ENCODE data around the gene MAN1C1. TPM values are rescaled to one million over a fixed set of nuclear protein-coding genes. Genes with fewer than 3 reads are reported as not detected.
A peak's percentile ranks its signal among the peaks of the same experiment; 100 is the strongest.

MAN1C1 gene
- total RNA-seq, 1 donor from 2014 or later = 39.4 TPM

DNA sequence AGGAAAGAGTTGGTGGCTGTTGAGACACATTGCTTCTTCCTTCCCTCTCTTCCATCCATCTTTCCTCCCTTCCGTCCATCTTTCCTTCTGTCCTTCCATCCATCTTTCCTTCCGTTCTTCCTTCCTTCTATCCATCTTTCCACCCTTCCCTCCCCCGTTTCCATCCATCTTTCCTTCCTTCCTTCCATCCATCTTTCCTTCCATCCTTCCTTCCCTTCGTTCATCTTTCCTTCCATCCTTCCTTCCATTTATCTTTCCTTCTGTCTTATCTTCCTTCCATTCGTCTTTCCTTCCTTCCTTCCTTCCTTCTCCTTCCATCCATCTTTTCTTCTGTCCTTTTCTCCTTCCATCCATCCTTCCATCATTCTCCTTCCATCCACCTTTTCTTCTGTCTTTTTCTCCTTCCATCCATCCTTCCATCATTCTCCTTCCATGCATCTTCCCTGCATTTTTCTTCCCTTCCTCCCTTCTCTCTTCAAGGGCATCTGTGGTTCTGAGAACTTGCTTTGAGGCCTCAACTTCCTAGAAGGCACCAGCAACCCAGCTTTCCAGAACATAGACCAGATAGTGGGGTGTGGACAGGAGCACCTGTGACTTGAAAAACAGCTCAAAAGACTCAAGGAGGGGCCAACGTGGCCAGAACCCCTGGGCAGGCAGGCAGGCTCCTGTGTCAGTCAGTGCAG lies 134.5 kb downstream of the MAN1C1 start:
- DNase-seq (ENCODE audit: low spot score) (no peak), ATAC-seq (no peak)

DNA sequence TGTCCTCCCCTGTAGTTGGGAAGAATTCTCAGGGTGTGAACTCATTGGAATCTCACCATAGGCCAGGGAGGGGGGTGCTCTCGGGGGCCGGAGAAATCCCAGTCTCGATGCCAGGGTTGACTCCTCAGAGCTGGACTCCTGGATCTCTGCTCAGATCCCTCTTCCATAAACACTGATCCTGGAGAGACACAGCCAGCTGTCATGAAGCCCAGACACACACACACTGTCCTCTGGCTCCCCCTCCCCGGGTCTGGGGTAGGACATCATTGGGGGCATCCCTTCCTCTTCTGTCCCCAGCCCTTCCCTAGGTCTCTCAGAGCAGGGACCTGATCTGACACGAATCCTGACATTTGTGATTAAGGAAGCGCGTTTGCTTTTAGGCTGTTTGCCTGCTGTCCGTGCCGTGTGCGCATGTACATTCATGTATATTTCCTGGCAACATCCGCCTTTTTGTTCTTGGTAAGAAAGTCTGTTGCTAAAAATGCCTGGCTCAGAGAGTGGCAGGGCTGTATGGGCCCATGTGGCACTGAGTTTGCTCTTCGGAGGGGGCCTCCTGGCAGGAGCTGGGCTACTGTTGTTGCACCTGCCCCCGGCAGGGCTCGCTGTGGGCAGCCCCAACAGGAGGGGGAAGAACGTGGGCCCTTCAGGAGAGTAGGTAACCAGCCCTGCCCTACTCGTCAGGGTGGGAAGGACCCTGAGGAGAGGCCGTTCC lies 138.0 kb downstream of the MAN1C1 start:
- no peak for ATAC-seq
- no peak for DNase-seq (ENCODE audit: low spot score)

DNA sequence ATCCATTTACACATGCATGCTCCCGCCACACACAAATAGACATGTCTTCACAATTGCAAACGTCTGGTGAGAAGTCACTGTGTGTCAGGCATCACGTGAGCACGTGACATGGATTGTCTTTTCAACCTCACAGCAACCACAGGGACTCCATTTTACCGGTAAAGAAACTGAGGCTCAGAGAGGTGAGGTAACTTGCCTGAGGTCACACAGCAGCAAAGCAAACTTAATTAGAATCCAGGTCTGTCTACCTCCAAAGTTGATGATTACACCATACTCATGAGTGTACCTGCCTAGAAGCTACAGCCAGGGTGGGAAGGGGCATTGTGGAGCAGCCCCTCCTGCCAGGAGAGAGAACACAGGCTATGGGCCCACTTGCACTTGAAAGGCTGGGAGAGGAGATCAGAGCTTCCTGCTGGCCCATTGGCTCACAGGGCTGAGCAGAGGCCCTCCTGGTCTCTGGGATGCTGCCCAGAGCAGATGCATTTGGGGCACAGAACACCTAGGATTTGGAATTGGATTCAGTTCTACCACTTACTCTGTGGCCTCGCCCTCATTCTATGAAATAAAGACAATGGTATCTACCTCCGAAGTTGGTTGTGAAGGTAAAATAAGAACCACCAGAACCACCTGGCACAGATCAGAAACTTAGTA lies 139.0 kb downstream of the MAN1C1 start:
- DNase-seq (ENCODE audit: low spot score) (no peak), ATAC-seq (no peak)

DNA sequence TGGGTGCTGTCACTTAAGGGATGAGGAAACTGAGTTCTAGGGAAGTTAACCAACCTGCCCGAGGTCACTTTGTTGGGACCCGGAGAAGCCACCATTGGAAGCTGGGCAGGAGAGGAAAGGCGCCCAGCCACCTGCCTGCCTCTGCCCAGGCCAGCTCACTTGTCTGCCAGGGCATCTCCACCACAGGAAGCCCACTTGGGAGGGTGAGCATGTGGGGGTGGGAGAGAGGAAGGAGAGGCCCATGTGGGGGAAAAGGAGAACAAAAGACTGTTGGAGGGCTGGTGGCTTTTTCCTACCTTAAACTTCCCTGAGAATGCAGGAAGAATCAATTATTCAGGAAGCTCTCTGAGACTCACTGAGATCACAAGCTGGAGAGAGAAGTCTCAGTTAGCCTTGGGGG lies 139.6 kb downstream of the MAN1C1 start:
- ATAC-seq (no peak), DNase-seq (ENCODE audit: low spot score) (no peak)

DNA sequence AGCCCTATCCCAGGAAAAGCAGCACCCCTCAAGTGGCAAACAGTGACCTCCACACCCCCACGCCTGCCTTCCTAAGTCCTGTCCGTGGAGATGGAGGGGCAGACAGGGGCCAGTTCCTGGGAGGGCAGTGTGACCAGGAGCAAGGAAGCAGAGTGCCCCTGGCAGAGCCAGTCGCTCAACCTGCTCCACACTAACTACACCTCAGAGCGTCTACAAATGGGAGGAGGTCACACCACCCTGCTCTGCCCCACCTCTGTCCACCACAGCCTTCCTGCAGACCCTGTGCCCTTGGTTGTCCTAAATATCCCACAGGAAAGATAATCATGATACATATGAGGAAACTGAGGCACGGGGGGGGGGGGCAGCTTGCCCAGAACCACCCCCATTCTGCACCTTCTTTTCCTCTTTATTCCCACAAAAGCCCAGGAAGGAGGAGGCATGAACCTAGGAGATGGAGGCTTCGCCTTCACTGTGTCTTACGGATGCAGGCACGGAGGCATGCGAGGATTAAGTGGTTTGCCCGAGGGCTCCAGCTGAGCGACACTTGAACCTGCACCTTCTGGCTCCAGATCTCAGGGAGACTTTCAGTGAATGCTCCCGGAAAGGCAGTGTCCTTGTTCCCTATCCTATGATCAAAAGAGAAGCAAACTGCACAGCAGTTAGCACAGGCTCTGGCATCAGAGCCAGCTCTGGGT lies 140.7 kb downstream of the MAN1C1 start:
- no peak for DNase-seq (ENCODE audit: low spot score)
- ATAC-seq = no peak

DNA sequence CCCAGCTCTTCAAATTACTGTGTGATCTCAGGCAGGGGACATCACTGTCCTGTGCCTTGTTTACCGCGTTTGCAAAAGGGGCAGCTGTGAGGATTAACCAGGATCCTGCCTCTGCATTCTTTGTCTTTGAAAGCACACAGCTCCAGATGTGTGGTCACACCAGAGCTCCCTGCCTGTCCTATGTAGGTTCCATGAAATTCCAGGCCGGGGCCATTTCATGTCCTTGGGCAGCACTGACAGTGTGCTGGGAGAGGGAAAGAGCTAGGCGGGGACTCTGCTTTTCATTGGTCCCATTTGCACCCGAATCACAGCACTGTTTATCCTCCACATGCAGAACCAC lies 141.2 kb downstream of the MAN1C1 start:
- ATAC-seq = no peak

DNA sequence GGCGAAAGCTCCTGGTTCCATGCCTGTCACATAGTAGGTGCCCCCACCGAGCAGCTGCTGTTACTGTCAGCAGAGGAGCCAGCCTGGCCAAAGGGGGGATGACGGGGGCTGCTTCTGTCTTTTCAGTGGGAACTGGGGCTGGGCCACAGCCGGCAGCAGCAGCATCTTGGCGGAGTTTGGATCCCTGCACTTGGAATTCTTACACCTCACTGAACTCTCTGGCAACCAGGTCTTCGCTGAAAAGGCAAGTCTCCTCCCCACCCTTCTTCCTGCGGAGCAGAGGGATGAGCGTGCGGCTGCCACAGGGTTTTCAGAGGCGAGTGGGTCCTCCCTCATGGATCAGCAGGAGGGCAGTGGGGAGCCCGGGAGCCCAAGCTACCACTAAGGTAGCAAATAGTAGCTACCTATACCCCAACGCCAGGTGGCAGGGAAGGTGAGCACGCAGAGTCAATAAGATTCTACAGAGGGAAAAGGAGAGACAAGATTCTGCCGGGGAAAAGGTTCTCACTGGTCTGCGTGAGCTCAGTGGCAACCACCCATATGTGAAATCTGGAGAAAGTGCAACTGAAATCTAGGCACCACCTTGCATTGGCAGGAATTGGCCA lies 142.0 kb downstream of the MAN1C1 start:
- no peak for DNase-seq (ENCODE audit: low spot score)

More for the DNA sequence above, 141.2 kb downstream of the MAN1C1 start:
- DNase-seq (ENCODE audit: low spot score) = no peak

DNA sequence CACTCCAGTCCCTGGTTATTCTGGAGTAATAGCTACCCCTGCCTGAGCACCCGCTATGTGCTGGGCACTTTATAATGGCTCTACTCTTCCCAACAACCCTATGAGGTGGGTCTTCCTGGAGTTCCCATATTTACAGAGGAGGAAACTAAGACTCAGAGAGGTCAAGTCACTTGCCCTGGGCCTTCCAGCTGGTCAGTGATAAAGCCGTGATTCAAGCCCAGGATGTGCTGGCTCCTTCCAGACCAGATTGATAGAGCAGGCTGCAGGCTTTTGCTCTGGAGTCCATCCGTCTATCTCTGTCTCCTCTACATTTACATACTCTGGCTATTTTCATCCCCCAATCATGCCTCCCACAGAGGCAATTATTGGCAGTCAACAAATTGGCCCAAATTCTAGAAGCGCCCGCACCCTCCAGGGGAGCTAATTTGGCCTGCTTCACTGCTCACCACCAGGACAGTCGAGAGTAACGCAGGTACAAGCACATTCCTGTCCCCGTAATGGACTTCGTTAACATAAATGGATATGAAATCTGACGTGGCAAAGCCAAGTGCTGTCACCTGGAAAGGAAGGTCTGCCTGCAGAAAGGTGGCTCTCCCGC lies 143.6 kb downstream of the MAN1C1 start:
- DNase-seq (ENCODE audit: low spot score) (no peak), ATAC-seq (peak; percentile 43)

More for the DNA sequence above, 142.0 kb downstream of the MAN1C1 start:
- ATAC-seq = no peak

DNA sequence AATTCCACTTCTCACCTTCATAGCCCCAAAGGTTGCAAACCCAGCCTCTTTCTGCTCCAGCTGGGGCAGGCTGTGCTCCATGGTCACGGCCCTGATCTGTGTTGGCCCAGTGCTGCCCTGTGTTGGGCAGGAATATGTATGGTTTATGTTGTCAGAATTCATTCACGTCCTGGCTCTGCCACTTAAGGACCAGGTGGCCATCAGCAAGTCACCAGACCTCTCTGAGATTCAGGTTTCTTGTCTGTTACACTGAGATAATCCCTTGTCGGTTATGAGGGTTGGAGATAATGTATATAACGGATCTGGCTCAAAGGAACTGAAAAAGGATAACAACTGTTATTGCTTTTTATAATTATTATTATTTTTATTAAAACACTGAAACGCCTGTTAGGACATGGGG lies 144.3 kb downstream of the MAN1C1 start:
- no peak for DNase-seq (ENCODE audit: low spot score)
- no peak for ATAC-seq

DNA sequence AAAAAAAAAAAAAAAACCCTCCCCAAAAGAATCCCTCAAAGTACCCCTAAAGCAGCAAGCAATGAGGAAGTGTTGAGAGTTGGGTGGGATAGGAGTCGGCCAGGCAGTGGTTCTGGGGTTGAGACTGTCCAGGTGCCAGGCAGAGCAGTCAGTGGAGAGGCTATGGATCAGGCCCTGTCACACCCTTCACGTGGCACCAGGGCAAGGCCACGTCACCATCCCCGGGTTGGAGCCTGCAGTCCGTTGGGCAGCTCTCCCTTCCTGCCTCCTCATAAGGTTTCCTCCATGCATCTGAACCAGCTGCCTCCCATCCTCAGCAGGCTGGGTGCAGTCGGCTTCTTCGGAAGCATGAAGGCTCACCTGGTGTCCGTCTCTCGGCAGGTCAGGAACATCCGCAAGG lies 146.9 kb downstream of the MAN1C1 start:
- ATAC-seq (no peak), DNase-seq (ENCODE audit: low spot score) (no peak)

DNA sequence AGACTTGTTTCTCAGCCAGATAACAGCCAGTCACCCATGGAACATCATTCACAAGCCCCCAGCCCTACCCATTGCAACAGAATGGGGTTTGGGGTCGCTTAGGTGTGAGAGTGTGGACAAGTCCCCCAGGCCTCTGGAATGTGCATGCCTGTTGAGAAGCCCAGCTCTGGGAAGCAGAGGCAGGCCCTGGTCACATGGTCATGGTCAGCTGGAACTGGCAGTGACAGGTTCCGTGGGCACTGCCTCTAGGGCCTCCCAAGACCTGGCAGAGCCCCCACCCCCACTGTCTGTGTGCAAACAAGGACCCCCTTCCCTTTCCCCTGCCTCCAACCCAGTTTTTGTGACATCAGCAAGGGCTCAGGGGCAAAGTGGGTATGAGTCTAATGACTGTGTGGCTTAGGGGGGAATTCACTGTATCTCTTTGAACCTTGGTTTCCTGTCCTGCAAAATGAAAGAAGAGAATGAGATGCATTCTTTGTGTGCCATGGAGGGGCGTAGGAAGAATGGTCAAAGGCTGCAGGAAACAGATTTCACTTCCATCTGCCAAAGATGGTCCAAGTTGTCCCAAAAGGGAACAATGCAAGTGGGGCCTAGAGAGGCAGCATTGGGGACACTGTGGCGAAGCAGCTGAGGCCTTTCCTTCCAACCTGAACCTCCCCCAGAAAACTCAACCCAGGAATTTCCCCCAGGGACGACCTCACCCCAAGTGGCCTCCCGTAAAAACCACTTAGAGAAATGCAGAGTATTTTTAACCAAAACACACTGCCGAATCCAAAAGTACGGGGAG lies 148.7 kb downstream of the MAN1C1 start:
- DNase-seq (ENCODE audit: low spot score) = no peak
- no peak for ATAC-seq

DNA sequence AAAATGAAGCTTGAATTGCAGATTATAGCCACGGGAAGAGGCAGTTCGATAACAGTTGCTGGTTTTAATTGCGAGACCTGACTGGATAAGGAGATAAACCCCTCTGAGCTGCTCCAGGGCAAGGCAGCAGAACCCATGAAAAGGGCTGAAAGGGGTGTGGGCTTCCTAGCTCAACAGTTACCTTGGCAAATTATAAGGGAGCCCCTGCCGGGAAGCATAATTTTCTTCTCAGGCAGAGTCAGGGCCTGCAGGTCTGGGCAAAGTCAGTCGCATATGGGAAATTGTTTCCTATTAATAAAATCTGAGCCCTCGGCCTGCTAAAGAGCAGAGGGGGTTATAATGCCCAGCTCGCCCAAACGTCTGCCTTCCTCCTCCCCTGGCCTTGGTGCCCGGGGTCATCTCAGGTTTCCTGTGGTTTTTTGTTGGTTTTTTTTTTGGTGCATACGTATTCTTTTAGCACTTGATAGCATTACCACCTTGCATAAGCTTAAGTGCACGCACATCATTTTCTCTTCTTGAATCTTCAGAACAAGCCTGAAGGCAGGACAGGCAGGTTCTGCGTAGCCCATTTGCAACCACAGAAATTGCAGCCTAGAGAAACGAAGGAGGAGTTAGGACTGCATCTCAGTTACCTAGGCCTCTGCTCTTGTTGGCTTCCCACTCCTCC lies 149.5 kb downstream of the MAN1C1 start:
- no peak for DNase-seq (ENCODE audit: low spot score)
- no peak for ATAC-seq

DNA sequence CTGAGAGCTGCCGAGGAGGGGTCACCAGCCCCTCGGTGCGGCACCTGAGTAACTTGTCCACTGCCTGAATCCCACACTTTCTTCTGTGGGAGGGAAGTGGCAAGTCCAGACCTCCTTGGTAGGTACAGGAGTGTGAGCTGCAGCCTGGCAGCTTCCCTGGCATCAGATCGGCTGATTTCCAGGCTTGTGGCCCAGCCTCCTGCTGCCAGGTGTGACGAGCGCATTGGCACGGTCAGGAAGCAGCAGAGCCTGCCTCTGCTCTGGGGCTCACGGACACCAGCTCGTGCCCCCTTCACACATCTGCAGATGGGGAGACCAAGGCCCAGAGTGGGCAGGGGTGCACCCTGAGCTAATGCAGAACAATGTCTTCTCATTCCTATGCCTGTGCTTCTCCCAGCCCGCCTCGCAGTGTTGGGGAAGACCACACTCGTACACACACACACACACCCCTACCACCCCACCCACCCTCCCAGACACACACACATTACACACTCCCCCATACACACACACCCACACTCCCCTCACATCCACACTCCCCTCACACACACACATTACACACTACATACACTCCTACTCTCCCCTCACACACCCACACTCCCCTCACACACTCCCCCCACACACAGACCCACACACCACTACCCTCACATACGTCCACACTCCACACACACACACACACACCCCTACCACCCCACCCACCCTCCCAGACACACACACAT lies 150.3 kb downstream of the MAN1C1 start:
- ATAC-seq (peak; percentile 91), DNase-seq (ENCODE audit: low spot score) (peak; percentile 85)

DNA sequence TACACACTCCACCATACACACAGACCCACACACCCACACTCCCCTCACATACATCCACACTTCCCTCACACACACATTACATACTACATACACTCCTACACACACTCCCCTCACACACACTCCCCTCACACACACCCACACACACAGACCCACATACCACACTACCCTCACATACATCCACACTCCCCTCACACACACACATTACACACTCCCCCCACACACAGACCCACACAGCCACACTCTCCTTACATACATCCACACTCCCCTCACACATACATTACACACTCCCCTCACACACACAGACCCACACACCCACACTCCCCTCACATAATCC lies 150.8 kb downstream of the MAN1C1 start:
- ATAC-seq (no peak), DNase-seq (ENCODE audit: low spot score) (no peak)

DNA sequence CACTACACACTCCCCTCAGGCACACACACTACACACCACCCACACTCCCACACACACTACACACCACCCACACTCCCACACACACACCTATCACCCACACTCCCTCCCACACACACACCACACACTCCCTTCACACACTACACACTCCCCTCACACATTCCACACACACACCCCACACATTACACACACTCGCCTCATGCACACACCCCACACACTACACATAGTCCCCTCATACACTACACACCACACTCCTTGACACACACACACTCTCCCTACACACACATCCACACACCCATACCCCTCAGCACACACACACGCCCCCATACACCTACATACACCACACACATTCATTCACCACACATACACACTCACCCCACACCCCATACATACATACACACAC lies 152.4 kb downstream of the MAN1C1 start:
- ATAC-seq (no peak), DNase-seq (ENCODE audit: low spot score) (no peak)

DNA sequence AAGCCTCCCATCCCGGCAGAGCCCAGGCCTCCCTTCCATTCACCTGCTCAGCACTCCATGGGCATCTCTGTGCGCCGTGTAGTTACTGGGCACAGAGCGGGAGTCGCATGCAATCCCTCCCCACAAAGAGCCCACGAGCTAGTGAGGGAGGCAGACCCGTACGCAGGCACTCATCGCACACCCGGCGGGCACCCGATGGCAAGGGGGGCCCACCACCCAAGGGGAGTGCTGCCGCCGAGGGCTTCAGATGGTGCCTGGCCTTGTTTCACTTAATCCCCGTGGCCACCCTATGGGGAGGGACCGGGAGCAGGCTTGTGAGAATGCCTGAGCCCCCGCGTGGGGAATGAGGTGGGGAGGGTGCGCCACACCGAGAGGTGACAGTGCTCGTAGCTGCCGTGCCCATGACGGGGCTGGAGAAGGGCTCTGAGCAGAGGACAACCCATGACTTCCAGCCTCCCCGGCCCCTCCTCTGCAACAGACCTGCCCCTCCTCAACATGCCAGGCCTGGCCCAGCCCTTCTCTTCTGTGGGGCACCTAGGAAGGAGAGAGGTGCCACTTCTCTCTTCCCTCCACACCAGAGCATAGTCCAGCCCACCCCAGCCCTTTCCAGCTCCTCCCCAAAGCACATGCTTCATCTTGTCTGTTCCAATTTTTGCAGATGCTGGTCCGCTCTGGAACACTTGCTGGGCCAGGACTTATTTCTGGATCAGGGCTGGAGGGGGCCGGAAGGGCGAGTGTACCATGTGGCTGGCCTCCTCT lies 153.2 kb downstream of the MAN1C1 start:
- ATAC-seq = no peak
- DNase-seq (ENCODE audit: low spot score) = no peak

DNA sequence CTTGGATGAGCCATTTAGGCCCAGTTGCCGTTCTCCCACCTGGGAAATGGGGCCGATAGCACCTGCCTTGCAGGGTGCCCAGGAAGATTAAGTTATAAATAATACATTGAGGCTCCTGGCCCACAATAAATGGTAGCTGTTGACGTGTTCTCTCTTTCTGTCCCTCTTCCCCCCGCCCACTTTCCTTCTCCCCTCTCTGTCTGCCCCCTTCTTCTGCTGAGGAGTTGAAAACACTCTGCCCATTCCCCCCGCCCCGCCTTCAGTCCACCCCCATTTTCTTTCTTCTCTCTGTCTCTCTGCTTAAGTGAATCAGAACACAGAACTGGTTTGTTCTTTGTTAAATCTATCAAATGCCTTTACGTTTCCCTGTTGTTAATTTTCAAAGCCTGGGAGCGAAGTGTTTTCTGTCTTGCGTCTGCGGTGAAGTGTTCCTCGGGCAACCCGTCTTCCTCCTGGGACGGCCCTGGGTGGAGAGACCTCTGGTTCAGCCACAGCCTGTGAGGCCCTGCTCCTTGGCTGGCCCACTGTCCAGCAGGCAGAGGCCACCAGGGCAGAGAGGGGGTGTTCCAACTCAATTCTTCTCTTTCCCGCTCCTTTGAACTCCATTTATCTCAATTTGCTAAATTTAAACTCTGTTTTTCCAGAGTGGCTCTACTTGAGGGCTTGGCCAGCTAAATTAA lies 154.1 kb downstream of the MAN1C1 start:
- ATAC-seq = no peak
- DNase-seq (ENCODE audit: low spot score) = no peak

Data from left lobe of liver (tissue), 2 donors.